Panc1 (cell line): Measurements from ENCODE around the gene BRCA1. TPM values are rescaled to one million over a fixed set of nuclear protein-coding genes. Genes with fewer than 3 reads are reported as not detected.
"Not testable (repeated sequence)": the region's sequence is repeated elsewhere in the genome, so short reads cannot be mapped to it uniquely, and the experiment has no call there.

Experiments
- ATAC-seq: fragments of 200-7000 bp; cut with Tn5 transposase; 2 replicates; pipeline ENCODE4 v1.9.1; 2020; ENCODE audit warnings: mild to moderate bottlenecking, moderate library complexity
- BruUV-seq: library from RNA; stranded (reverse); fragments of 400-500 nt; replicated peaks from 2 replicates; lab custom pipeline; 2021; lab: Mats Ljungman, UMichigan
- CTCF ChIA-PET: fragments of 300-600 bp; sonication (Branson Sonifier 250); formaldehyde crosslinking; loops from one replicate; lab custom pipeline; 2022; ENCODE audit warnings: antibody characterized with exemption; lab: Charles Lee
- POLR2A ChIA-PET: fragments of 300-600 bp; sonication (Branson Sonifier 250); formaldehyde crosslinking; loops from one replicate; lab custom pipeline; 2022; ENCODE audit warnings: antibody characterized with exemption; lab: Charles Lee
- DNase-seq: peaks from one replicate; pipeline ENCODE4 v3.0.0-alpha.2; 2010; ENCODE audit warnings: low read depth, low spot score
- H3K27ac ChIP-seq: 2 replicates; pipeline ENCODE4 v1.5.1; 2011; ENCODE audit warnings: mild to moderate bottlenecking, low read length, inconsistent platforms
- H3K27me3 ChIP-seq: fragments of 200-500 bp; sonication (Bioruptor generic); 2 replicates; pipeline ENCODE4 v1.6.0; 2014; ENCODE audit warnings: low read length, inconsistent platforms; ENCODE audit not compliant: control insufficient read depth, insufficient read depth
- H3K36me3 ChIP-seq: fragments of 200-500 bp; sonication (Bioruptor generic); 2 replicates; pipeline ENCODE4 v1.5.1; 2014; ENCODE audit warnings: inconsistent platforms, mild to moderate bottlenecking, low read length, moderate library complexity; ENCODE audit not compliant: control insufficient read depth, insufficient read depth
- H3K4me1 ChIP-seq: 2 replicates; pipeline ENCODE4 v1.5.1; 2011; ENCODE audit warnings: inconsistent platforms, mild to moderate bottlenecking, low read length, moderate library complexity; ENCODE audit not compliant: control insufficient read depth, insufficient read depth
- H3K4me3 ChIP-seq, 2 experiments: 2 replicates each; pipeline ENCODE4 v1.5.1; 2011 to 2012; ENCODE audit warnings: low read depth in 2 of 2, low read length in 2 of 2, mild to moderate bottlenecking in 2 of 2, inconsistent platforms in 1 of 2, moderate library complexity in 1 of 2
- H3K9me3 ChIP-seq: fragments of 200-500 bp; sonication (Bioruptor generic); 2 replicates; pipeline ENCODE4 v1.5.1; 2014; ENCODE audit warnings: low read depth, mild to moderate bottlenecking, inconsistent platforms, low read length, moderate library complexity; ENCODE audit not compliant: control insufficient read depth, insufficient read depth
- POLR2AphosphoS5 ChIP-seq: IDR thresholded peaks from 2 replicates; pipeline ENCODE4 v1.6.1; 2012; ENCODE audit warnings: mild to moderate bottlenecking, low read depth, low read length, moderate library complexity
- REST ChIP-seq, 2 experiments: IDR thresholded peaks; 2 replicates each; pipeline ENCODE4 v1.6.1; 2011 to 2012; ENCODE audit warnings: low read depth in 2 of 2, control low read depth in 1 of 2, low read length in 1 of 2, mild to moderate bottlenecking in 1 of 2, moderate library complexity in 1 of 2; ENCODE audit not compliant: insufficient read depth in 1 of 2
- TCF7L2 ChIP-seq: IDR thresholded peaks from 2 replicates; pipeline ENCODE4 v1.6.1; 2011; ENCODE audit warnings: mild to moderate bottlenecking, low read depth, low read length, inconsistent platforms
- in situ Hi-C: cut with HindIII; loops from 2 replicates; pipeline ENCODE4 v1.10.0; 2016; ENCODE audit warnings: low sequenced_read_pairs, low pct_unique_long_range_greater_than_20kb
- intact Hi-C: fragments of 100-400 bp; cut with micrococcal nuclease; formaldehyde crosslinking; loops from one replicate; pipeline ENCODE4 v1.10.0; 2022; ENCODE audit not compliant: unreplicated experiment
- total RNA-seq: library from RNA; stranded (reverse); gene quantifications from one replicate; pipeline ENCODE4 v1.2.1, GENCODE V29; 2021; ENCODE audit not compliant: unreplicated experiment

BRCA1 gene
- total RNA-seq, 1 experiment from 2014 or later: 29.9 TPM

GRCh38 chr17:43006639-43007551 lies 118.3 kb downstream of the BRCA1 start, which contains the start of gene IFI35:
Gene IFI35, plus strand, starts transcription at chr17:43006784. Its CDS starts 164 bp downstream, at chr17:43006948.
- Histone ChIP-seq H3K27me3 (no peaks in the 10 kb centered on the region), H3K27ac (peak within 1 kb of the TSS; percentile 92), H3K36me3 (no peaks in the 10 kb centered on the region), H3K4me1 (peaks cover 5% of the 10 kb centered on the region; the same call in 1 of the 2 replicates), H3K4me3 (peak within 1 kb of the TSS; percentile 64 to 92), H3K9me3 (no peaks in the 10 kb centered on the region)
- intact Hi-C loops: no loop called here
- POLR2A ChIA-PET: interaction anchor here (1.0 kb wide), 1 partner anchor 9 kb away, joined by 3 read pairs; no protein-coding TSS in a partner anchor
- CTCF ChIA-PET: no interaction called here
- TF ChIP-seq POLR2AphosphoS5 (peak; percentile 57), REST (IDR thresholded peaks at IDR 0.05; ENCODE audit: insufficient read depth in 1 of 2, low read depth in 2 of 2, low read length in 1 of 2) (no peak), TCF7L2 (peak; percentile 24; the same call in 1 of the 2 replicates)
- in situ Hi-C loops: no loop called here
- ATAC-seq: peak; percentile 85
- no peak for DNase-seq
- no TSS peak for BruUV-seq

- BruUV-seq: no TSS peak
- ATAC-seq (peak; percentile 36), DNase-seq (no peak)
- intact Hi-C loops (no loop called here), in situ Hi-C loops (no loop called here)
- no peak for TF ChIP-seq REST (IDR thresholded peaks at IDR 0.05; ENCODE audit: insufficient read depth in 1 of 2, low read depth in 2 of 2, low read length in 1 of 2)
- peak; percentile 73; the same call in 1 of the 2 replicates for TF ChIP-seq POLR2AphosphoS5
- POLR2A ChIA-PET: no interaction called here
- no peaks in the 10 kb centered on the region for H3K27me3 ChIP-seq
- H3K27ac ChIP-seq: no peak overlapping the region
- H3K36me3 ChIP-seq: peaks cover 16% of the 10 kb centered on the region
- CTCF ChIA-PET: no interaction called here
- H3K9me3 ChIP-seq: no peaks in the 10 kb centered on the region
- no peak overlapping the region for H3K4me3 ChIP-seq
- H3K4me1 ChIP-seq: peaks cover 12% of the 10 kb centered on the region
These were observed 121.5 kb downstream of the BRCA1 start for GRCh38 chr17:43003542-43004172.

- H3K9me3 ChIP-seq, H3K4me3 ChIP-seq, in situ Hi-C loops, ATAC-seq, H3K27ac ChIP-seq, CTCF ChIA-PET, intact Hi-C loops, H3K27me3 ChIP-seq, DNase-seq: not testable (repeated sequence)
- Histone ChIP-seq H3K36me3 (peaks cover 17% of the 10 kb centered on the region), H3K4me1 (peaks cover 19% of the 10 kb centered on the region)
- BruUV-seq: TSS peak; percentile 30
- POLR2A ChIA-PET: interaction anchor here (0.7 kb wide), 1 partner anchor 1158 kb away, joined by 5 read pairs; no protein-coding TSS in a partner anchor
These were observed 124.3 kb downstream of the BRCA1 start for GRCh38 chr17:43000894-43001293.
